IPS DF 4.7 (cell line): ENCODE measurements around the gene CSMD2.

Source experiments
- DNase-seq: peaks from one replicate; pipeline ENCODE4 v3.0.0-alpha.2; 2013; ENCODE audit warnings: low spot score; ENCODE audit errors: extremely low read depth

Gene CSMD2

DNA sequence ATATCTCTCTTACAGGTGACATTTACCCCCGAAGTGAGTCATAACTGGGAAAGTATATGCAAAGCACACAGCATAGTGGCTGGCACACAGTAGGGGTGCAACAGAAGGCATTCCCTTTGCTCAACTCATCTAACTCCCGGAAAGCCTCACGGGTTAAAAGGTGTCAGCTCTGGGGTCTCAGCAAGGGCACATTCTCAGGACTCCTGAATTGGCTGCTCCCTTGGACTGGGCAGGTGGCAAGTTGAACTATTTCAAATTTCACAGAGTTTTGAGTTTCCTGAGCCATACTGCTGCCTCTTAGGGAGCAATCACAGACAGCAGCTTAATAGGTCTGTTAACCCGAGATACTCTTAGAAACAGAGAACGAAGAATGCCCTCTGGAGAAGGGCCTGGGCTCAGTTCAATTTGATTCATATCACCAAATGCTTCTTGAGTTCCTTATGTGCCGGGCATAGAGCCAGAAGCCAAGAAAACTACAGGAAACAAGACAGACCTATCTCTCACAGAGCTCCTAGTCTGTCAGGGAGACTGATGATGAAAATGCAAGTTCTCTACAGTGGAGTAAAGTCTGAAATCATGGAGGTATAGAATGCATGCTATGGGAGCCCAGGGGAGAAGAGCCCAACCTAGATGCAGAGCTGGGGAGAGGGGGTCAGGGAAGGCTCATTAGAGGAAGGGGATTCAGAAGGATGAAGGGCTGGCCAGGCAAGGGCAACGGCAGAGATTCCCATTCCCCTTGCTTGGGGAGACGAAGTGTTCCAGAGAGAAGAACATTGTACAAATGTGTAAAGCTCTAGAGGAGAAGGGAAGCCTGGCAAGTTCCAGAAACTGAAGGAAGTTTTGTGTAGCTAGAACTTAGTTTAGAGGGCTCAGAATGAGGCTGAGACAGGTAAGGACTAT is 445.0 kb downstream of the CSMD2 start:
- DNase-seq = no peak

DNA sequence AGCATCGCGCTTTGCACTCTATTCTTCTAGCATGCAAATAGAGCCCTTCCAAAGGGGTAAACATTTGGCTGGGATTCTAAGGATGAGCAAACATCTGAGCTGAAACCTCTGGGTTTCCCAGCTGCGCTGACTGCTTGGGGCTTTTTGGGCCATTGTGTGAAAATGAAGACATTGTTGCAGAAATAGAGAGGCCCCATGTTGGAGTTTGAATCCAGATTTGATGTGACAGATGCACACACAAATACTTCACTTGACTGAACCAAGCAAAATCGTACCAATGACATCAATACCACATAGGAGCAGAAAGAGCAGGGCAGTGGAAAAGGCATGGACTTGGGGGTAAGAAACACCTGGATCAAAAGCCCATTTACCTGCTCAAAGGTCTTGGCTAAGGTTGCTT is 445.7 kb downstream of the CSMD2 start:
- DNase-seq = no peak

DNA sequence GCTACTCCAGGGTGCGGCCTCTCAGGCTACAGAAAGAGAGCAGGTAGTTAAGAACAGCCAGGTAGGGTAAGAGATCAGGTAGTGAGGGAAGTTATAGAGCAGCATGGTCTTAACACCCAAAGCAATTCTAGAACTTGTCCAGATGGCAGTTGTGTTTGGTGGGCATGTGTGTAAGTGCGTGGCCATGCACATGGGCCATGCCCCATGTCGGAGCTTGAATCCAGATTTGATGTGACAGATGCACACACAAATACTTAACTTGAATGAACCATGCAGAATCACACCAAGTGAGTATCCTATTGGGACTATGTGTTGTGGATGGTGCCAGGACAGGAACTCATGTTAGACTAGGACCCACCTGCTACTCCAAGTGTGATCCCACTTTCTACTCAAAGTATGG is 446.8 kb downstream of the CSMD2 start:
- no peak for DNase-seq

DNA sequence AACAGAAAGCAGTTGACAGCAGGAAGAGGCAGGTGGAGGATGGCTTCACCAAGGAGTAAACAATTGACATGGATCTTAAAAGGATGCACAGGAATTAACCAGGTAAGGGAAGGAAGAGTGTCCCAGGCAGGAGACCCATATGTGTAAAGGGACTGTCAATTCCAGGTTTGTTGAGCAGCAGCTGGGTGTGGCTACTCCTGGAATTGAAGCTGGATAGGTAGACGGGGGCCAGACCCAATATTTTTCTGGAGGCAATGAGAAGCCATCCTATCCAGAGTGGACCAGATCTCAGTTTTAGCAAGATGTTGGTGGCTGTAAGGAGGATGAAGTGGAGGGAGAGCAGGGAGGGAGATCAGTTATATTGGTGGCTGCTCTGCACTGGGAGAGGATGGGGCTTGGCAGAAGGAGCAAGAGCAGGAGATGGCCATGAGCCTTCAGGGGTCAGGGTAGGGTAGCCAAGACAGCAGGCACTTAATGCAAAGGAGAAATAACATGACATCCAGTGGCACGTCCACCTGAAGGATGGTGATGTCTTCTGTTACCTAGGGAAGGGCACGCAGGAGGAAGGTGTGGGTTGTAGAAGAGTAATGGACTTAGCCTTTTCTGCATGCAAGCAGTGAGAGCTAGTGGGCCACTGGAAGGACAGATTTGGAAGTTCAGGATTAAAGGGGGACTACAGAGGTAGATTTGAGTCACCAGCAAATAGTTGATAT is 447.9 kb downstream of the CSMD2 start:
- no peak for DNase-seq

DNA sequence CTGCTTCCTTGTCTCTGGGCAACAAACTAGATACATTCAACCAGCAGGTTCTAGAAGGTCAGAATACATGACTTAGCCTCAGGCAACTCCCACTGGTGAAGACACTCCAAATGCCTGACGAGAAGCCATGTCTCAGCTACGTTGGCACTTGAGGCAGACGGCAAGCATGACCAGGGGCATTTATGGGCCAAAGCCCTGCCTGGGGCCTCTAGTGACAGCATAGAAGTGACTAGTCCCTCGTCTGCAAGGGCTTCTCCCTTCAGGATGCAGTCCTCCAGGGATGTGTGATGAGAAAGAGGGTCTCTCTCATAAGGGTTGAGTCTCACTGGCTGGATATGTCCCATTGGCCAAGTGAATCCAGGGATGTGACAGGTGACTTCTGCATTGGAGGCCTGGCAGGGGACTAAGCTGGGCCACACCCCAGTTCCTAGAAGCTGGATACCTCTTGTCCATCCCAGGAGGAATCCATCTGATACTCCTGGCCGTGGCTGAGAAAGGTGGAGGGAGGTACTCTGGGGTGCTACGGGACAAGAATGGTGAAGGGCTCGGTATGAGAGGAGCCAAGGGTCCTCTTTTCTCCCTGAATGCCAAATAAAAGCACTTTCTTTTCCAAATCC is 449.7 kb downstream of the CSMD2 start:
- DNase-seq = no peak

DNA sequence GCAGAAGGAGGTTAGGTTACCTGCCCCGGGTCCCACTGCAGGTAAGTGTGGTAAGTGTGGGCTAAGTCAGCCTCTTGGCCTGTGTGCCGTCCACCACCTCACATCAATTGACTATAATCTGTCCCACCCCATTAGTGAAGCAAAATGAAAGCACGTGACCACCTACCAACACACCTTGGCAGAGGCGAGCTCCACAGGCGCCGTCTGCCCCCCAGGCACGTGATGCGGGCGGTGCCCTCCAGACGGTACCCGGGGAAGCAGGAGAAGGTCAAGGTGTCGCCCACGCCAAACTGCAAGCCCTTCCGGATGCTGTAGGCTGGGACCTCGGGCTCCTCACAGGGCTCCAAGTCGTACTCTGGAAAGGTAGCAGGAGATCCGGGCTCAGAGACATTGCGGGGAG is 450.6 kb downstream of the CSMD2 start:
- no peak for DNase-seq

DNA sequence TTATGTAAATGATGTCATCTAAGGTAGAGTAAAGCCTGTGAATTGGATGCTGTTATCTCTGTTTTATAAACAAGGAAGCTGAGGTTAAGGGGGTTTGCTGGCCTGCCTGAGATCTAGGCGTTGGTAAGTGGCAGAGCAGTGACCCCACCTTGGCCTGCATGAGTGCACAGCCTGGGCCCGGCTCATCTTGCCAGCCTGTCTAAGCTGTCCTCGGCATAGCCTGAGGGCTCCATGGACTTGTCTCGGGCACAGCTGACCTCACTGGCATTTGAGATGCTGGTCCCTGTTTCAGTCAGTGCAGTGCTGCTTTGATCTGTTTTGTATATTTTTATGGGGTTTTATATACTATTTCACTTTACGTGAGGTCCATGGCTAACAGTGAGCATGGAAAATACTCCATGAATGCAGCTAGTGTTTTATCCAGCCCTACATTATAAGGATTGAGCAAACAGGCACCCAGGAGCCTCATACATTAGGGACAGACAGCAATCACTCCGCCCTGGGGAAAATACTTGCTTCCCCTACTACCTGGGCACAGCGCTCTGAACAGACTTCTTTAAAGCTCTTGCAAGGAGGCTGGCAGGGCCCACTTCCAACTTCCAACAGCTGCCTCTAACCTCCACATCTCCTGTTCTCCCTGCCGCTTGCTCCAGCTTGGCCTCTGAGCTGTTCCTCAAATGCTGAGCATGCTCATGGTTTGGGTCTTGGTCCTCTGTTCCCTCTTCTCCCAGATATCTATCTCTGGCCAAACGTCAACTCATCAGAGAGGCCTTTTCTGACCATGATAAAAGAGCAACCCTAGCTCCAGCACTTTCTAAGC is 451.8 kb downstream of the CSMD2 start:
- DNase-seq = no peak

DNA sequence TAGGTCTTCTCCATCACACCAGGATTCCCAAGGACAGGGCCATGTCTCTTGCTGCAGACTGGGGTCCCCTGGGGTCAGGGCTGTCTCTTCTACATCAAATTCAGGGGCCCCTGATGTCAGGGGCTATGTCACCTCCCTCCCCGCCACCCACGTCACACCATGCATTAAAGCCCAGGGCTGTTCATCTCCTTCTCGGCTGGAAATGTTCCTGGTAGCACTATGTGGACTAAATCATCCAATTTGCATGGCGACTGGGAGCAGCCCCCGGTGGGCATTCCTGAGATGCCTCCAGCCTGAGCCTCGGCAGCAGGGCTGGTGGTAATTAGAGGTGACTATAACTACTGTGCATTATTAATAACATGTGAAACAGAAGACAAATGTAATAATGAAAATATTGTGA is 452.8 kb downstream of the CSMD2 start:
- DNase-seq = no peak

DNA sequence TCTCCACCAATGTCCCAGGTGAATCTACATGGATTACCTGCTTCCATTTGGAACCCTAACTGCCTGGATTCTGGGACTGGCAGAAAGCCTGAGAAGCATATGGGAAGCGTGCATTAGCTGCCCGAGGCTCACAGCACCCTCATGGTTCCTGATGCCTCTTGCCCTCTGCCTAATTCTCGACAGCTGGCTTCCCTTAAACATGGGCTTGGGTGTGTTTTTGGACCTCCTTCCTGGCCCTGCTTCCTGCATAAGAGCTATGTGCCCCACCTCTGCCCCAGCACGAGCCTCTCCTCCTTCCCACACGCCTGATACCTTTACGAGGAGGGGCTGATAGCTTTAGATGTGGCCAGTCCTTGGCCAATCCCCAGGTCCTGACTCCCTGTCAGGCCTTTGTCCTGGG is 453.5 kb downstream of the CSMD2 start:
- DNase-seq = no peak

DNA sequence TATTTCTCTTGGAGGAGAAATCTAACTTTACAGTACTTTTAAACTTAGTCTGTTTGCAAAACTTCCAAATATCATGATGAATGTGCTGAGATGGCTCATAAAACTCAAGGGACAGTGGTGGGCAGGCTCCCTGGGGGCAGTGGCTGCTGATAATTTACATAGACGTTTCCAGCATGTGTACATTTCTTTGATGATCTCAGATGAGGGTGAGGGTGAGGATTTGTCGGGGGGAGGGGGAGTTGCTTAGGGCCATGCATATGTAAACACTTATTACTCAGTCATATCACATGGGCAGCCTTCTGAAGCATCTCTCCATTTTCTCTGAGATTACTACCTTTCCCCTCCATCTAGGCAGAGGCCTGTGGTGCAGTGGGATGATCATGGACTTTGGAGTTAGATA is 454.1 kb downstream of the CSMD2 start:
- no peak for DNase-seq

DNA sequence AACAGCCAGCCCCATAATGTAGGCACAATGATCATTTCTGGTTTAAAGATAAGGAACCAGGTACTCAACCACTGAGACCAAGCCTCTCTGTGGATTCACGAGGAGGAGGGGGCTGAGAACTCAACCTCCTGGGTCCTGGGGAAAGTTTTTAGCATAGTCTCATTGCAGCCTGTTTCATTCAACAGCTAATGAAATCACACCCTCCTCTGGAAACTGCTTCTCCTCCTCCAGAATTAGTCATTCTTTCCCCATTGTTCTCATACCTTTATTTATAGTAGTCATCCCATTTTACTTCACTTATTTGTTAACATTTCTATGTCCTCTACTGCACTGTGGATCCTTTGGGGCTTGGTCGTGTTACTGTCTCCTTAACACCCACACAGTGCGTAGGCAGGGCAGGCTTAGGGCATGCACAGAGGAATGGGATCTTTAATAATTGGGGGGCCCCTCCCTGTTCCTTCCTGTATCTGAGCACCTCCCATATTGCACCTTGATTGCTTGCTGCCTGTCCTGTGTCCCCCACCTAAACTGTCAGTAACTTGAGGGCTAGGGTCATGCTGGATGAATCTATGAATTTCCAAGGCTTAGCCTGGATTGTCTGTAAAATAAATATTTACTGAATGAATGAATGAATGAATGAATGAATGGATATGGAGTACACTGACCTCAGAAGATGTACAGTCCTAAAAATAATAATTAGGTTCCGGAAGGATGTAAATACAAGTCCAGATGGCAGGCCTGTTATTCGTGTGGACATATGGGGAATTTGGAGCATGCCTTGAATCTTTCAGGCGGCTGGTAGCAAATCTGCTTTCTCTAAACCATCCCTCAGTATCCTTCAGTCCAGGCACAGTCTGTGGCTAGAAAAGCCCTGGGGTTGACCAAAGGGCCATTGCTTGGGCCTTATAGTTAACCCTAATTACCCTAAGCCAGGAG is 455.0 kb downstream of the CSMD2 start:
- DNase-seq = no peak

DNA sequence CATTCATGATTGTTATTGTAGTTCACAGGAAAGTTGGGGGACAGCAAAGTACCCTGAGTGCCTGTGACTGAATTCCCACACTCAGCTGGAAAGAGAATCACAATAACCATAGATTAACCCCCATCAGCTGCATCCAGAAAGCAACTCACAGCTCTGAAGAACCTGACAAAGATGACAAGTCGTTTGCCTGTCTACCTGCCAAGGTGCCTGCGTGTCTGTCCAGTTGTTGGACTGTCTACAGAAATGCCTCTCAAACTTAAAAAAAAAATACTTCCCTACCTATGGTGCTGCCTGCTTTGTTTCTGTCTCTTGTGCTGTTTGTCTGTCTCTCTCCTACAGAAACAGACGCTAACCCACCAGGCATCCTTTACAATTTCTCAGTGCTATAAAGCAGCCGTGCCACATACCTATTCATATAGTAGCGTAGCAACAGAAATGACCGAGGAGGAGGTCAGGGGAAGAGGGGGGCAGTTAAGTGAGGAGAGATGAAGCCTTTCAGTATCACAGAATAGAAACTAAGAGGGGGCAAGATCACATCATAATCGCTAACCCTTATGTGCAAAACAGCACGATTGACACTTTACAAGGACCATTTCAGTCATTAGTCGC is 455.8 kb downstream of the CSMD2 start:
- no peak for DNase-seq

DNA sequence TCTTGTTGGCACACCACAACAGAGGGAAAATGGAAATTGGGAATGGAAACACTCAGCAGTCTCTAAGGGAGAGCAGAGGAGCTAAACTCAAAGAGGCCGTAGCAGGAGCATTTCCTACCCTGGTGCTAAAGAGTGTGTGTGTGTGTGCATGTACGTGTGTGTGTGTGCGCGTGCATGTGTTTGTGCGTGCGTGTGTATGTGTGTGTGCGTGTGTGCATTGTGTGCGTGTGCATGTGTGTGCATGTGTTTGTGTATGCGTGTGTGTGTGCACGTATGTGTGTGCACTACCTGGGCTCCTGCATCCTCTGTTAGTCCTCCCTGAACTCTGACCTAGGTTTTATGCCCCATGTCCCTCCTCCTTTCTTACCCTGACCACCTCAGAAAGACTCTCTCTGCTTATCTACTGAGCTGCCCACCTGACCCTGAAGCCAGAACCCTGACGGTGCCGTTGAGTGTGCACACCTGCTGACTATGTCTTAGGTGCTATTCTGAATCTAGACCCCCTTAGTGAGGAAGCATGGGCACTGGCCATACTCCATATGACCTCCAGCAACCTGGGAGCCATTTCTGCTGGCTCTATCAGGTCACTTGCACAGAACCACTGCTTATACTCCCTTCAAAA is 458.3 kb downstream of the CSMD2 start:
- no peak for DNase-seq

DNA sequence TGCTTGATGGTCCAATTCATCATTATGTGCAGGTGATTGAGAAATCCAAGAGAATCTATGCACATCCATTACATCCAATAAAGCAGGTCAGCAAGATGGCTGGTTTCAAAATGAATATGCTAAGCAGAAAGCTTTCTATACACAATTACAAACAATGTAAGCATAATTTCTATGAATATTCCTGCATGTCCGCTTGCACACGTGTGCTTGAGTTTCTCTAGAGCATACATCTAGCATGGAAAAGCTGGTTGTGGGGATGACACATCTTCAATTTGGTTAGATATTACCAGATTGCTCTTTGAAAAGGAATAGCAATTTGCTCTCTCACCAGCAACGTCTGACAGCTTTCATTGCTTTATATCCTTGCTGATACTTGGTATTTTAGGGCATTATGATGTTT is 461.6 kb downstream of the CSMD2 start:
- DNase-seq = no peak

DNA sequence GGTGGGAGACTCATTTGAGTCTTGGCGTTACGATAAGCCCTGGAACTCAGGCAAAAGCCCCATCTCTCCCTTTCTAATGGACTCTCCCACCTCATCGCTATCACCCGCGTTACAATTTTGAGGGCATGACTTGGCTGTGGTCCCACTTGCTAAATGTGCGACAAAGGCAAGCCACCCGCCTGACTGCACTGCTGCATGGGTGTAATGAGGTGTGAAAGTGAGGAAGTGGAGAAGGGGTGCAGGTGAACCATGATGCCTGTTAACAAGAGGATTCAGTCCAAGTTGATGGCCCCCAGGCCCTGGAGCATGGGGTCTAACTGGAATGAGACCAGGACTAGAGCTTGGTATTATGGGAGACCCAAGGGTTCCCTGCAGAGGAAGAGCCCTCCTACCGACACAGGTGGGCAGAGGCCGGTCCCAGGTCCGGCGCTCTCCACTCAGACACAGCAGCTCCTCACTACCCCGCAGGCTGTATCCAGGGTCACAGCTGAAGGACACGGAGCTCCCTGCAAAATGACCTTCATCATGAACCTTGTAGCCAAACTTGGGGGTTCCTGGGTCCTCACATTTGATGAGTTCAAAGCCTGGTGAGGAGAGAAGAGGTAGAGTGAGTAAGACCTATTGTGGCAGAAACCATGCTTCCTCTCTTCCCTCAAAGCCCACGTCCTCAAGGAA is 466.5 kb downstream of the CSMD2 start:
- no peak for DNase-seq

DNA sequence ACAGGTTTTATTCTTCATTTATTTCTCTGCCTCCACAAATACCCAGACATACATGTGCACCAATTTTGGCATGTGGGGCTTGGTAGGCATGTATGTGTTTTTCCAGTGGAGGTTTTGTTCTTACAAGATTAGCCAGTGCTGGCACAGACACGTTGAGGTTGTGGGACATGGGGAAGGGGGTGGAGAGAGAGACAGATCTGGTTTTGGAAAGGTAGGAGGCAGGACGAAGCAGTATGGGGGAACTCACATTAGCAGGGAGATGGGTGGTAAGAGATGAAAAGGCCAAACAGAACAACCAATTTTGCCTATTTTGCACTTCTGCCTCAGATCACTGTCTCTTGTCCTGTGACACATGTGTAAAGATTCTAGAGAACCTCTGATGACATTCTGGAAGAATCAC is 467.2 kb downstream of the CSMD2 start:
- no peak for DNase-seq

DNA sequence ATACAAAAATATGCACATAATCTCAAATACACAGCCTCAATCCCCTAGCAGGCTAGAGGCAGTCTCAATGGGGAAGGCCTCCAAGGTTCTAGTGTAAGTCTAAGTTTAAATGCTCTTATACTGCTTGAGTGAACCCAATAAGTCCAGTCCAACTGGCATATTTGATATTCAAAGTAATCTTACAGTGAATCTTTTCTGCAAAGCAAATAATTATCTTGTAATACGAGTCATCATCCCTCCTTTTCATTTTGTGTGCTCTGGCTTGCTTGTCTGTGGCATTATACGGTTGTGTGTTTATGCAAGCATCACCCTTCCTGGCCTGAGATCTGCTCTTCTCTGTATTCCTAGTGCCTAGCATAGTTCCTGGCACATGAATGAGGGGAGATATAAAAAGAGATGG is 468.1 kb downstream of the CSMD2 start:
- no peak for DNase-seq

DNA sequence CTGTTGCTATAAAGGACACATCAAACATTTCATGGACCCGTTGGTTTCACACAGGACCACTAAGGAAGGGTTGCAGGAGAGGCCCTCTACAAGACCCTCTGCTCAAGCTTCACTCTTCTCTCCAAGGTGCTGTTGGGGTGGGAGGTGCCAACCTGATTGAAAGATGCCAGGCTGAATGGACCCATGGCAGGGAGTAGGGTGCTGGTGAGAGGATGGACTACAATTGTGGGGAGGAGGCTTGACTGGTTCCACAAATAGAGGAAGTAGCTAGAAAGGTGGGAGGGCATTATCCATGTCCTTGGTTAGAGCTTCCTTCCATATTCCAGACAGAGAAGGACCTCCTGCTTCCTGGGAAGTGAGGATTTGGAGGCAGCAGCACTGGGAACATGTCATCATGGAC is 468.7 kb downstream of the CSMD2 start:
- no peak for DNase-seq
